Fibroblast of lung (primary cell): ENCODE measurements around the gene RPA3.

Experiments used
- CTCF ChIP-seq, 2 donors: IDR thresholded peaks in 1 of 2; conservative IDR thresholded peaks in 1 of 2; 1 replicate in 1 of 2; 2 replicates in 1 of 2; pipeline ENCODE4 v1.5.1; 2011 to 2012; ENCODE audit warnings: low read length in 2 of 2, control low read depth in 1 of 2, inconsistent platforms in 1 of 2, low read depth in 1 of 2, mild to moderate bottlenecking in 1 of 2
- EZH2 ChIP-seq: IDR thresholded peaks from 2 replicates; pipeline ENCODE4 v1.5.1; 2012; ENCODE audit warnings: low read length, control low read depth, mild to moderate bottlenecking; ENCODE audit errors: missing control alignments

GRCh38 chr7:7687800-7688199 lies 30.6 kb downstream of the RPA3 start:
- TF ChIP-seq CTCF (conservative IDR thresholded peaks at IDR 0.05 in 1 of 2, IDR thresholded peaks at IDR 0.05 in 1 of 2; ENCODE audit: low read depth in 1 of 2, low read length in 2 of 2): no peak
- no peak for TF ChIP-seq EZH2
